Peyer's patch (tissue), 4 donors: Measurements from ENCODE around the gene DENND2A. TPM values are rescaled to one million over a fixed set of nuclear protein-coding genes. Genes with fewer than 3 reads are reported as not detected.
"Not testable (repeated sequence)": the region's sequence is repeated elsewhere in the genome, so short reads cannot be mapped to it uniquely, and the experiment has no call there.

Source experiments
- DNase-seq, 3 donors: peaks; one replicate each; pipeline ENCODE4 v3.0.0-alpha.2; 2017 to 2019
- H3K27ac ChIP-seq, 4 donors: fragments of 200-600 bp; sonication (generic); one replicate each; pipeline ENCODE4 v1.5.1; 2016 to 2019
- H3K27me3 ChIP-seq, 2 donors: fragments of 200-600 bp; sonication (generic); one replicate each; pipeline ENCODE4 v1.5.1; 2019
- H3K36me3 ChIP-seq, 3 donors: fragments of 200-600 bp; sonication (generic); one replicate each; pipeline ENCODE4 v1.5.1; 2016 to 2019
- H3K4me1 ChIP-seq, 4 donors: fragments of 200-600 bp; sonication (generic); one replicate each; pipeline ENCODE4 v1.5.1; 2016 to 2019
- H3K4me3 ChIP-seq, 4 donors: fragments of 200-600 bp; sonication (generic); 1 replicate in 3 of 4; 2 replicates in 1 of 4; pipeline ENCODE4 v1.5.1; 2016 to 2019; ENCODE audit warnings: mild to moderate bottlenecking in 1 of 4
- H3K9me3 ChIP-seq, 4 donors: fragments of 200-600 bp; sonication (generic); one replicate each; pipeline ENCODE4 v1.5.1; 2016 to 2019; ENCODE audit warnings: mild to moderate bottlenecking in 1 of 4
- CTCF ChIP-seq, 6 experiments: fragments of 450-650 bp in 4 of 6; fragments of 200-600 bp in 2 of 6; sonication (generic) in 1 of 6; IDR thresholded peaks; one replicate each; pipeline ENCODE4 v1.5.1; 2017 to 2019; ENCODE audit warnings: antibody characterized with exemption in 6 of 6, mild to moderate bottlenecking in 3 of 6, moderate library complexity in 1 of 6
- POLR2A ChIP-seq, 2 donors: fragments of 450-650 bp; IDR thresholded peaks; one replicate each; pipeline ENCODE4 v1.5.1; 2017; ENCODE audit warnings: antibody characterized with exemption in 2 of 2, mild to moderate bottlenecking in 2 of 2, moderate library complexity in 2 of 2
- total RNA-seq, 4 donors: library from RNA; depleted of rRNA; stranded (reverse); fragments of >200 nt; gene quantifications; one replicate each; pipeline ENCODE4 v1.1.0, GENCODE V29; 2016

Gene DENND2A
- total RNA-seq, 4 donors from 2014 or later = 1.6 to 44.6 (median 8.3) TPM

- no peaks in the 10 kb centered on the region for H3K27me3 ChIP-seq
- peak overlapping the region in 1 of 4 donors; percentile 54 for H3K27ac ChIP-seq
- no peak overlapping the region for H3K4me3 ChIP-seq
- TF ChIP-seq CTCF (IDR thresholded peaks at IDR 0.05) (no peak), POLR2A (IDR thresholded peaks at IDR 0.05) (no peak)
- H3K36me3 ChIP-seq = no peaks in the 10 kb centered on the region
- no peaks in the 10 kb centered on the region for H3K9me3 ChIP-seq
- H3K4me1 ChIP-seq = peaks cover 0 to 8% (median 0%) of the 10 kb centered on the region in 4 donors
- no peak for DNase-seq
Observed at GRCh38 chr7:140506788-140507464, 133.7 kb downstream of the DENND2A start.

GRCh38 chr7:140501966-140502365 lies 138.6 kb downstream of the DENND2A start:
- no peaks in the 10 kb centered on the region for H3K27me3 ChIP-seq
- peak in 2 of 3 donors; percentile 71 to 73 for DNase-seq
- no peaks in the 10 kb centered on the region for H3K9me3 ChIP-seq
- TF ChIP-seq POLR2A (IDR thresholded peaks at IDR 0.05) (no peak), CTCF (IDR thresholded peaks at IDR 0.05) (peak in 3 of 6 experiments; percentile 33 to 38 (median 38))
- H3K36me3 ChIP-seq = no peaks in the 10 kb centered on the region
- no peak overlapping the region for H3K4me3 ChIP-seq
- no peaks in the 10 kb centered on the region for H3K4me1 ChIP-seq
- H3K27ac ChIP-seq = peak overlapping the region in 2 of 4 donors; percentile 0 to 57

- H3K4me1 ChIP-seq, DNase-seq, H3K36me3 ChIP-seq, H3K4me3 ChIP-seq, H3K27ac ChIP-seq, H3K27me3 ChIP-seq, H3K9me3 ChIP-seq: not testable (repeated sequence)
Observed at GRCh38 chr7:140497807-140498206, 142.8 kb downstream of the DENND2A start.

- no peaks in the 10 kb centered on the region for H3K4me1 ChIP-seq
- H3K9me3 ChIP-seq = no peaks in the 10 kb centered on the region
- DNase-seq = no peak
- H3K27ac ChIP-seq = no peak overlapping the region
- no peaks in the 10 kb centered on the region for H3K36me3 ChIP-seq
- no peak for TF ChIP-seq POLR2A (IDR thresholded peaks at IDR 0.05)
- no peak for TF ChIP-seq CTCF (IDR thresholded peaks at IDR 0.05)
- no peaks in the 10 kb centered on the region for H3K27me3 ChIP-seq
- no peak overlapping the region for H3K4me3 ChIP-seq
Observed at GRCh38 chr7:140497241-140497769, 143.3 kb downstream of the DENND2A start.

- Histone ChIP-seq H3K36me3 (no peaks in the 10 kb centered on the region), H3K27me3 (no peaks in the 10 kb centered on the region), H3K4me3 (no peak overlapping the region), H3K4me1 (no peaks in the 10 kb centered on the region), H3K27ac (no peak overlapping the region), H3K9me3 (no peaks in the 10 kb centered on the region)
- TF ChIP-seq CTCF (IDR thresholded peaks at IDR 0.05) (no peak), POLR2A (IDR thresholded peaks at IDR 0.05) (no peak)
- DNase-seq = no peak
Observed at GRCh38 chr7:140495514-140496097, 145.0 kb downstream of the DENND2A start.

GRCh38 chr7:140494867-140495266 lies 145.7 kb downstream of the DENND2A start:
- H3K36me3 ChIP-seq = no peaks in the 10 kb centered on the region
- DNase-seq = no peak
- H3K27ac ChIP-seq = no peak overlapping the region
- H3K27me3 ChIP-seq = no peaks in the 10 kb centered on the region
- no peaks in the 10 kb centered on the region for H3K9me3 ChIP-seq
- no peaks in the 10 kb centered on the region for H3K4me1 ChIP-seq
- no peak for TF ChIP-seq CTCF (IDR thresholded peaks at IDR 0.05)
- no peak for TF ChIP-seq POLR2A (IDR thresholded peaks at IDR 0.05)
- H3K4me3 ChIP-seq = no peak overlapping the region
